ENCODE data around the gene HSPA14.
"Not testable (repeated sequence)": the region's sequence is repeated elsewhere in the genome, so short reads cannot be mapped to it uniquely, and the experiment has no call there.

HSPA14 gene

GRCh38 chr10:14837757-14838581 is at the start of gene HSPA14, which contains the start of the genes CDNF and MSANTD7:
TSS of gene HSPA14 (plus strand) at chr10:14838306. CDS start at chr10:14838403, 97 bp downstream.
TSS of gene CDNF (minus strand) at chr10:14838037. CDS start at chr10:14837946, 91 bp downstream.
TSS of gene MSANTD7 (plus strand) at chr10:14838306. CDS start at chr10:14842285, 3,979 bp downstream.
- peak; percentile 98 for DNase-seq

GRCh38 chr10:14798636-14799035 is 39.5 kb upstream of the HSPA14 start:
- no peak for DNase-seq

- DNase-seq: no peak
Measured at GRCh38 chr10:14800397-14800796, 37.7 kb upstream of the HSPA14 start.

GRCh38 chr10:14801723-14802122 is 36.4 kb upstream of the HSPA14 start:
- no peak for DNase-seq

GRCh38 chr10:14803827-14804226 is 34.3 kb upstream of the HSPA14 start:
- no peak for DNase-seq

GRCh38 chr10:14806318-14806717 is 31.8 kb upstream of the HSPA14 start:
- DNase-seq: no peak

- no peak for DNase-seq
Measured at GRCh38 chr10:14810969-14811953, 26.8 kb upstream of the HSPA14 start.

GRCh38 chr10:14812271-14812670 is 25.8 kb upstream of the HSPA14 start:
- no peak for DNase-seq

- DNase-seq: no peak
Measured at GRCh38 chr10:14815681-14816080, 22.4 kb upstream of the HSPA14 start.

- not testable (repeated sequence) for DNase-seq
Measured at GRCh38 chr10:14816717-14817116, 21.4 kb upstream of the HSPA14 start.

- no peak for DNase-seq
Measured at GRCh38 chr10:14820010-14820774, 17.9 kb upstream of the HSPA14 start.

- DNase-seq: no peak
Measured at GRCh38 chr10:14820775-14821154, 17.3 kb upstream of the HSPA14 start.

- no peak for DNase-seq
Measured at GRCh38 chr10:14821635-14822375, 16.3 kb upstream of the HSPA14 start.

GRCh38 chr10:14822879-14823755 is 15.0 kb upstream of the HSPA14 start:
- DNase-seq: no peak

GRCh38 chr10:14823966-14824365 is 14.1 kb upstream of the HSPA14 start:
- no peak for DNase-seq

GRCh38 chr10:14826076-14826829 is 11.9 kb upstream of the HSPA14 start:
- no peak for DNase-seq

GRCh38 chr10:14833106-14833505 is 5.0 kb upstream of the HSPA14 start:
- no peak for DNase-seq

GRCh38 chr10:14836208-14836607 is 1.9 kb upstream of the HSPA14 start:
- DNase-seq: no peak

GRCh38 chr10:14837003-14837756 is 926 bp upstream of the HSPA14 start:
- DNase-seq: no peak
